Hepatocyte (in vitro differentiated cells): ENCODE measurements around the gene VCAN.

ENCODE experiments used
- CTCF ChIP-seq: fragments of 200-600 bp; sonication (generic); IDR thresholded peaks from 2 replicates; pipeline ENCODE4 v1.5.1; 2016; ENCODE audit warnings: antibody characterized with exemption, mild to moderate bottlenecking; ENCODE audit not compliant: poor library complexity
- EZH2 ChIP-seq: fragments of 200-600 bp; sonication (generic); IDR thresholded peaks from 2 replicates; pipeline ENCODE4 v1.6.1; 2016; ENCODE audit warnings: antibody characterized with exemption, mild to moderate bottlenecking, borderline replicate concordance

GRCh38 chr5:83428890-83429289, 42.7 kb upstream of the VCAN start:
- no peak for TF ChIP-seq CTCF
- TF ChIP-seq EZH2, result no peak
